Gastroesophageal sphincter (tissue), 3 donors: Measurements from ENCODE around the gene SDE2.
"Not testable (repeated sequence)": the region's sequence is repeated elsewhere in the genome, so short reads cannot be mapped to it uniquely, and the experiment has no call there.

Experiments used
- POLR2A ChIP-seq, 2 donors: fragments of 450-650 bp; IDR thresholded peaks; one replicate each; pipeline ENCODE4 v1.6.1; 2017; ENCODE audit warnings: antibody characterized with exemption in 2 of 2, mild to moderate bottlenecking in 2 of 2, moderate library complexity in 1 of 2
- TF ChIP-seq, protein P1 (sequence below), 4 experiments: fragments of 200-600 bp in 2 of 4; fragments of 450-650 bp in 2 of 4; sonication (generic) in 1 of 4; IDR thresholded peaks; one replicate each; pipeline ENCODE4 v1.5.1; 2017 to 2019; ENCODE audit warnings: antibody characterized with exemption in 4 of 4, mild to moderate bottlenecking in 2 of 4, moderate library complexity in 2 of 4

- not testable (repeated sequence) for TF ChIP-seq POLR2A (IDR thresholded peaks at IDR 0.05)
- TF ChIP-seq, protein P1, sequence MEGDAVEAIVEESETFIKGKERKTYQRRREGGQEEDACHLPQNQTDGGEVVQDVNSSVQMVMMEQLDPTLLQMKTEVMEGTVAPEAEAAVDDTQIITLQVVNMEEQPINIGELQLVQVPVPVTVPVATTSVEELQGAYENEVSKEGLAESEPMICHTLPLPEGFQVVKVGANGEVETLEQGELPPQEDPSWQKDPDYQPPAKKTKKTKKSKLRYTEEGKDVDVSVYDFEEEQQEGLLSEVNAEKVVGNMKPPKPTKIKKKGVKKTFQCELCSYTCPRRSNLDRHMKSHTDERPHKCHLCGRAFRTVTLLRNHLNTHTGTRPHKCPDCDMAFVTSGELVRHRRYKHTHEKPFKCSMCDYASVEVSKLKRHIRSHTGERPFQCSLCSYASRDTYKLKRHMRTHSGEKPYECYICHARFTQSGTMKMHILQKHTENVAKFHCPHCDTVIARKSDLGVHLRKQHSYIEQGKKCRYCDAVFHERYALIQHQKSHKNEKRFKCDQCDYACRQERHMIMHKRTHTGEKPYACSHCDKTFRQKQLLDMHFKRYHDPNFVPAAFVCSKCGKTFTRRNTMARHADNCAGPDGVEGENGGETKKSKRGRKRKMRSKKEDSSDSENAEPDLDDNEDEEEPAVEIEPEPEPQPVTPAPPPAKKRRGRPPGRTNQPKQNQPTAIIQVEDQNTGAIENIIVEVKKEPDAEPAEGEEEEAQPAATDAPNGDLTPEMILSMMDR (IDR thresholded peaks at IDR 0.05), result not testable (repeated sequence)
Observed at GRCh38 chr1:226007126-226007892, 8.2 kb upstream of the SDE2 start.
